IMR-90 (cell line): ENCODE data around the gene CD2BP2.

Experiments
- BHLHE40 ChIP-seq: fragments of 150-350 bp; IDR thresholded peaks from 2 replicates; pipeline ENCODE4 v1.6.1; 2016; ENCODE audit warnings: mild to moderate bottlenecking, low read depth, low read length
- CEBPB ChIP-seq: IDR thresholded peaks from 2 replicates; pipeline ENCODE4 v1.6.1; 2012; ENCODE audit warnings: low read depth, low read length, improper control_type of control experiment
- CHD1 ChIP-seq: IDR thresholded peaks from 2 replicates; pipeline ENCODE4 v1.6.1; 2012; ENCODE audit warnings: low read depth, low read length, improper control_type of control experiment
- CTCF ChIP-seq: conservative IDR thresholded peaks from 2 replicates; pipeline ENCODE4 v1.5.1; 2012; ENCODE audit warnings: mild to moderate bottlenecking, low read depth, low read length, improper control_type of control experiment
- MAFK ChIP-seq: IDR thresholded peaks from 2 replicates; pipeline ENCODE4 v1.6.1; 2012; ENCODE audit warnings: low read depth, low read length, improper control_type of control experiment
- MAZ ChIP-seq: IDR thresholded peaks from 2 replicates; pipeline ENCODE4 v1.6.1; 2012; ENCODE audit warnings: low read depth, mild to moderate bottlenecking, low read length, improper control_type of control experiment, moderate library complexity, borderline replicate concordance
- MXI1 ChIP-seq: IDR thresholded peaks from 2 replicates; pipeline ENCODE4 v1.6.1; 2012; ENCODE audit warnings: low read depth, mild to moderate bottlenecking, low read length, moderate library complexity, borderline replicate concordance
- NFE2L2 ChIP-seq: fragments of 150-350 bp; IDR thresholded peaks from 2 replicates; pipeline ENCODE4 v1.6.1; 2016; ENCODE audit warnings: low read depth, mild to moderate bottlenecking, low read length
- POLR2A ChIP-seq: IDR thresholded peaks from 2 replicates; pipeline ENCODE4 v1.6.1; 2012; ENCODE audit warnings: mild to moderate bottlenecking, low read depth, low read length
- RAD21 ChIP-seq: IDR thresholded peaks from 2 replicates; pipeline ENCODE4 v1.6.1; 2012; ENCODE audit warnings: low read length, improper control_type of control experiment
- RCOR1 ChIP-seq: IDR thresholded peaks from 2 replicates; pipeline ENCODE4 v1.6.1; 2012; ENCODE audit warnings: mild to moderate bottlenecking, low read length, improper control_type of control experiment; ENCODE audit not compliant: insufficient replicate concordance
- SMC3 ChIP-seq: fragments of 150-350 bp; IDR thresholded peaks from 2 replicates; pipeline ENCODE4 v1.6.1; 2016; ENCODE audit warnings: low read depth, mild to moderate bottlenecking, antibody characterized with exemption, low read length, moderate library complexity
- TF ChIP-seq, protein P1 (sequence below): fragments of 150-350 bp; IDR thresholded peaks from 2 replicates; pipeline ENCODE4 v1.6.1; 2016; ENCODE audit warnings: low read depth, mild to moderate bottlenecking, low read length, moderate library complexity, borderline replicate concordance
- TF ChIP-seq, protein P2 (sequence below): fragments of 150-350 bp; IDR thresholded peaks from 2 replicates; pipeline ENCODE4 v1.6.1; 2017; ENCODE audit warnings: mild to moderate bottlenecking, antibody characterized with exemption, low read length, low read depth

DNA sequence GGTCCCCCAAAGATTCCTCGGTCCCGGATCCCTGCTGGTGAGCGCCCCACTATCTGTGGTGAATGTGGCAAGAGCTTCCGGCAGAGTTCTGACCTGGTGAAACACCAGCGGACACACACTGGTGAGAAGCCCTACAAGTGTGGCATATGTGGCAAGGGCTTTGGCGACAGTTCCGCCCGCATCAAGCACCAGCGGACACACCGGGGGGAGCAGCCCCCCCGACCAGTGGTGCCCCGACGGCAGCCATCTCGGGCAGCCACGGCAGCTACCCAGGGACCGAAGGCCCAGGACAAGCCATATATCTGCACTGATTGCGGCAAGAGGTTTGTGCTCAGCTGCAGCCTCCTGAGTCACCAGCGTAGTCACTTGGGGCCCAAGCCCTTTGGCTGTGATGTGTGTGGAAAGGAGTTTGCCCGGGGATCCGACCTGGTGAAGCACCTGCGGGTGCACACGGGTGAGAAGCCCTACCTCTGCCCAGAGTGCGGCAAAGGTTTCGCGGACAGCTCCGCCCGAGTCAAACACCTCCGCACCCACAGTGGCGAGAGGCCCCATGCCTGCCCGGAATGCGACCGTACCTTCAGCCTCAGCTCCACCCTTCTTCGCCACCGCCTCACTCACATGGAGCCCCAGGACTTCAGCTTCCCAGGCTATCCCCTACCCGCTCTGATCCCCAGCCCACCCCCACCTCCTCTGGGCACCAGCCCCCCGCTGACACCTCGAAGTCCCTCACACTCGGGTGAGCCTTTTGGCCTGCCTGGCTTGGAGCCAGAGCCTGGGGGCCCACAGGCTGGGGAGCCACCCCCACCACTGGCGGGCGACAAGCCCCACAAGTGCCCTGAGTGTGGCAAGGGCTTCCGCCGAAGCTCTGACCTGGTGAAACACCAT, 42.9 kb upstream of the CD2BP2 start:
- no peak for TF ChIP-seq POLR2A
- TF ChIP-seq CTCF, result no peak
- no peak for TF ChIP-seq MAFK
- TF ChIP-seq, protein P1, sequence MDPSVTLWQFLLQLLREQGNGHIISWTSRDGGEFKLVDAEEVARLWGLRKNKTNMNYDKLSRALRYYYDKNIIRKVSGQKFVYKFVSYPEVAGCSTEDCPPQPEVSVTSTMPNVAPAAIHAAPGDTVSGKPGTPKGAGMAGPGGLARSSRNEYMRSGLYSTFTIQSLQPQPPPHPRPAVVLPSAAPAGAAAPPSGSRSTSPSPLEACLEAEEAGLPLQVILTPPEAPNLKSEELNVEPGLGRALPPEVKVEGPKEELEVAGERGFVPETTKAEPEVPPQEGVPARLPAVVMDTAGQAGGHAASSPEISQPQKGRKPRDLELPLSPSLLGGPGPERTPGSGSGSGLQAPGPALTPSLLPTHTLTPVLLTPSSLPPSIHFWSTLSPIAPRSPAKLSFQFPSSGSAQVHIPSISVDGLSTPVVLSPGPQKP, result no peak
- TF ChIP-seq RCOR1, result no peak
- no peak for TF ChIP-seq CEBPB
- no peak for TF ChIP-seq MXI1
- TF ChIP-seq RAD21, result no peak
- no peak for TF ChIP-seq SMC3
- no peak for TF ChIP-seq MAZ
- TF ChIP-seq, protein P2, sequence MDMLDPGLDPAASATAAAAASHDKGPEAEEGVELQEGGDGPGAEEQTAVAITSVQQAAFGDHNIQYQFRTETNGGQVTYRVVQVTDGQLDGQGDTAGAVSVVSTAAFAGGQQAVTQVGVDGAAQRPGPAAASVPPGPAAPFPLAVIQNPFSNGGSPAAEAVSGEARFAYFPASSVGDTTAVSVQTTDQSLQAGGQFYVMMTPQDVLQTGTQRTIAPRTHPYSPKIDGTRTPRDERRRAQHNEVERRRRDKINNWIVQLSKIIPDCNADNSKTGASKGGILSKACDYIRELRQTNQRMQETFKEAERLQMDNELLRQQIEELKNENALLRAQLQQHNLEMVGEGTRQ, result no peak
- no peak for TF ChIP-seq NFE2L2
- no peak for TF ChIP-seq CHD1
- no peak for TF ChIP-seq BHLHE40
